Parathyroid adenoma (tissue), 2 donors: ENCODE data around the gene FRMD8.
A peak's percentile ranks its signal among the peaks of the same experiment; 100 is the strongest.

ENCODE experiments used
- H2AFZ ChIP-seq: fragments of 300-600 bp; sonication (generic); one replicate; pipeline ENCODE4 v1.7.0; 2017; ENCODE audit warnings: antibody characterized with exemption, mild to moderate bottlenecking
- H3K27ac ChIP-seq: fragments of 300-600 bp; sonication (generic); one replicate; pipeline ENCODE4 v1.7.0; 2017
- H3K27me3 ChIP-seq: fragments of 300-600 bp; sonication (generic); one replicate; pipeline ENCODE4 v1.7.0; 2017; ENCODE audit warnings: low read length; ENCODE audit not compliant: control insufficient read depth, insufficient read depth
- H3K36me3 ChIP-seq: fragments of 300-600 bp; sonication (generic); one replicate; pipeline ENCODE4 v1.7.0; 2017; ENCODE audit warnings: low read length; ENCODE audit not compliant: control insufficient read depth, insufficient read depth
- H3K4me1 ChIP-seq: fragments of 300-600 bp; sonication (generic); one replicate; pipeline ENCODE4 v1.7.0; 2017; ENCODE audit warnings: control low read depth
- H3K4me2 ChIP-seq: fragments of 300-600 bp; sonication (generic); one replicate; pipeline ENCODE4 v1.7.0; 2017; ENCODE audit warnings: low read length
- H3K4me3 ChIP-seq: fragments of 300-600 bp; sonication (generic); one replicate; pipeline ENCODE4 v1.7.0; 2017; ENCODE audit warnings: low read depth, low read length
- H3K79me2 ChIP-seq: fragments of 300-600 bp; sonication (generic); one replicate; pipeline ENCODE4 v1.7.0; 2017; ENCODE audit warnings: control low read depth
- H3K9ac ChIP-seq: fragments of 300-600 bp; sonication (generic); one replicate; pipeline ENCODE4 v1.7.0; 2017; ENCODE audit warnings: mild to moderate bottlenecking
- H3K9me3 ChIP-seq: fragments of 300-600 bp; sonication (generic); one replicate; pipeline ENCODE4 v1.7.0; 2017; ENCODE audit warnings: low read length; ENCODE audit not compliant: control insufficient read depth
- CTCF ChIP-seq: fragments of 300-600 bp; sonication (generic); IDR thresholded peaks from one replicate; pipeline ENCODE4 v1.7.0; 2017; ENCODE audit warnings: antibody characterized with exemption, mild to moderate bottlenecking
- donor health status: primary hyperparathyroidism.

FRMD8 gene

GRCh38 chr11:65438257-65439151 is 52.1 kb downstream of the FRMD8 start:
- no peak overlapping the region for H3K4me2 ChIP-seq
- H3K27me3 ChIP-seq = no peaks in the 10 kb centered on the region
- H3K4me1 ChIP-seq = peaks cover 35% of the 10 kb centered on the region
- no peaks in the 10 kb centered on the region for H3K36me3 ChIP-seq
- peaks cover 17% of the 10 kb centered on the region for H3K79me2 ChIP-seq
- peak overlapping the region; percentile 84 for H3K27ac ChIP-seq
- no peak overlapping the region for H3K4me3 ChIP-seq
- no peak for TF ChIP-seq CTCF
- H2AFZ ChIP-seq = no peak overlapping the region
- H3K9ac ChIP-seq = no peak overlapping the region
- no peaks in the 10 kb centered on the region for H3K9me3 ChIP-seq

- Histone ChIP-seq H3K27me3 (no peaks in the 10 kb centered on the region), H3K36me3 (no peaks in the 10 kb centered on the region), H3K9me3 (no peaks in the 10 kb centered on the region), H3K4me1 (peaks cover 35% of the 10 kb centered on the region), H3K79me2 (peaks cover 17% of the 10 kb centered on the region), H3K27ac (peak overlapping the region; percentile 84), H3K4me3 (no peak overlapping the region), H2AFZ (no peak overlapping the region), H3K9ac (no peak overlapping the region), H3K4me2 (no peak overlapping the region)
- TF ChIP-seq CTCF = no peak
Observed at GRCh38 chr11:65439331-65440181, 53.1 kb downstream of the FRMD8 start.

- Histone ChIP-seq H3K4me1 (peaks cover 30% of the 10 kb centered on the region), H3K27ac (peak overlapping the region; percentile 84)
Observed at GRCh38 chr11:65440831-65441499, 54.5 kb downstream of the FRMD8 start.

GRCh38 chr11:65442842-65443331 is 56.5 kb downstream of the FRMD8 start:
- Histone ChIP-seq H3K9me3 (no peaks in the 10 kb centered on the region), H3K9ac (no peak overlapping the region), H3K4me3 (no peak overlapping the region), H3K4me1 (peaks cover 27% of the 10 kb centered on the region), H3K27me3 (no peaks in the 10 kb centered on the region), H3K36me3 (no peaks in the 10 kb centered on the region), H3K79me2 (no peaks in the 10 kb centered on the region), H3K4me2 (no peak overlapping the region), H2AFZ (no peak overlapping the region), H3K27ac (peak overlapping the region; percentile 84)
- no peak for TF ChIP-seq CTCF

More at GRCh38 chr11:65440831-65441499, 54.5 kb downstream of the FRMD8 start:
- no peak overlapping the region for H2AFZ ChIP-seq
- H3K9ac ChIP-seq = no peak overlapping the region
- no peaks in the 10 kb centered on the region for H3K9me3 ChIP-seq
- no peak for TF ChIP-seq CTCF
- no peak overlapping the region for H3K4me2 ChIP-seq
- H3K36me3 ChIP-seq = no peaks in the 10 kb centered on the region
- H3K79me2 ChIP-seq = peaks cover 9% of the 10 kb centered on the region
- H3K27me3 ChIP-seq = no peaks in the 10 kb centered on the region
- H3K4me3 ChIP-seq = no peak overlapping the region
